ENCODE results near the gene USP49.
A peak's percentile ranks its signal among the peaks of the same experiment; 100 is the strongest.

Gene USP49

DNA sequence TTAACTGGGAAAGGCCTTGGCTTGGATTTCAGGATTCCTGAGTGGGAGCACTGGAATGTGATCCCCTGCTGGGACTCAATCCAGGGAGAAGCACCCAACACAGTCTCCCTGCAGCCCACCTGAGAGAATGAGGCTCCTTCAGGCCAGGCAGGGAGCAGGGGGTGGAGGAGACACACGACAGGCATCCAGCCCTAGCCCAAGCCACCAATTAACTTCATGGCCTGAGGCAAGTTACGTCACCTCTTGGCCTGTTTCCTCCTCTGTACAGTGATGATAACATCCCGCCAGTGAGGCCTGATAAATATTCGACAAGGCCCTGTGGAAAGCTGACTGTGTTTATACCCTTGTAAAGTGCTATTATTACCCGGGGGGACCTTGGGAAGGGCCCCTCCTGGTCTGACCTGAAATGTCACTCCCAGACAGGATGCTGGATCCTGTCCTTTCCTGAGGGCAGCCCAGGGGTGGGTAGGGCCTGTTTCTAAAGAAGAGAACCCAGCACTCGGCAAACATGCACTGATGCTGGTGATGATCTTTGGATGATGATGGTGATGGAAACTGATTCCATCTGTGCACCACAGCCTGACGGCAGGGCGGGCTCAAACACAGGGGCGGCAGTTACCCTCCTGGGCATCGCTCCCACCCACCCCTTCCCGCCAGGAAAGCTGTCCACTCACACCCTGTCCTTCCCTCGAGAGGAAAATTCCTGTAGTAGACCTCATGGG lies 127.9 kb downstream of the USP49 start (continued):
- TF ChIP-seq, protein P1, sequence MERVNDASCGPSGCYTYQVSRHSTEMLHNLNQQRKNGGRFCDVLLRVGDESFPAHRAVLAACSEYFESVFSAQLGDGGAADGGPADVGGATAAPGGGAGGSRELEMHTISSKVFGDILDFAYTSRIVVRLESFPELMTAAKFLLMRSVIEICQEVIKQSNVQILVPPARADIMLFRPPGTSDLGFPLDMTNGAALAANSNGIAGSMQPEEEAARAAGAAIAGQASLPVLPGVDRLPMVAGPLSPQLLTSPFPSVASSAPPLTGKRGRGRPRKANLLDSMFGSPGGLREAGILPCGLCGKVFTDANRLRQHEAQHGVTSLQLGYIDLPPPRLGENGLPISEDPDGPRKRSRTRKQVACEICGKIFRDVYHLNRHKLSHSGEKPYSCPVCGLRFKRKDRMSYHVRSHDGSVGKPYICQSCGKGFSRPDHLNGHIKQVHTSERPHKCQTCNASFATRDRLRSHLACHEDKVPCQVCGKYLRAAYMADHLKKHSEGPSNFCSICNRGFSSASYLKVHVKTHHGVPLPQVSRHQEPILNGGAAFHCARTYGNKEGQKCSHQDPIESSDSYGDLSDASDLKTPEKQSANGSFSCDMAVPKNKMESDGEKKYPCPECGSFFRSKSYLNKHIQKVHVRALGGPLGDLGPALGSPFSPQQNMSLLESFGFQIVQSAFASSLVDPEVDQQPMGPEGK (tag by site-specific recombination; IDR thresholded peaks at IDR 0.05) = peak; percentile 88
- TF ChIP-seq TCF7L2 (IDR thresholded peaks at IDR 0.05; ENCODE audit: borderline replicate concordance, low read depth, low read length) (peak; percentile 71; the same call in 1 of the 2 replicates), ZFP41 (tag by site-specific recombination; IDR thresholded peaks at IDR 0.05; ENCODE audit: borderline replicate concordance) (no peak), ZFHX2 (tag by site-specific recombination; conservative IDR thresholded peaks at IDR 0.05) (peak; percentile 92), ZBTB20 (tag by site-specific recombination; IDR thresholded peaks at IDR 0.05) (peak; percentile 90), ZXDB (tag by site-specific recombination; IDR thresholded peaks at IDR 0.05) (peak; percentile 93), ZNF623 (tag by site-specific recombination; IDR thresholded peaks at IDR 0.05) (no peak), ZNF510 (tag by site-specific recombination; IDR thresholded peaks at IDR 0.05; ENCODE audit: insufficient replicate concordance) (no peak), SP2 (tag by site-specific recombination; IDR thresholded peaks at IDR 0.05) (peak; percentile 28; the same call in 1 of the 2 replicates), ZNF404 (tag by site-specific recombination; IDR thresholded peaks at IDR 0.05) (no peak), ZNF777 (tag by site-specific recombination; IDR thresholded peaks at IDR 0.05; ENCODE audit: borderline replicate concordance) (no peak), ZNF132 (tag by site-specific recombination; IDR thresholded peaks at IDR 0.05; ENCODE audit: borderline replicate concordance) (no peak), ZNF202 (tag by site-specific recombination; IDR thresholded peaks at IDR 0.05; ENCODE audit: borderline replicate concordance) (no peak), ZNF24 (tag by site-specific recombination; IDR thresholded peaks at IDR 0.05) (peak; percentile 93), KLF8 (tag by site-specific recombination; IDR thresholded peaks at IDR 0.05) (peak; percentile 79), ZSCAN30 (tag by site-specific recombination; IDR thresholded peaks at IDR 0.05) (peak; percentile 89), ZNF558 (tag by site-specific recombination; IDR thresholded peaks at IDR 0.05) (peak; percentile 78; the same call in 1 of the 2 replicates), ZNF530 (tag by site-specific recombination; IDR thresholded peaks at IDR 0.05; ENCODE audit: low read depth) (no peak), ZNF600 (tag by site-specific recombination; IDR thresholded peaks at IDR 0.05) (peak; percentile 4; the same call in 1 of the 2 replicates), ZNF239 (tag by site-specific recombination; IDR thresholded peaks at IDR 0.05) (no peak), ZNF140 (tag by site-specific recombination; IDR thresholded peaks at IDR 0.05) (no peak), MEIS1 (CRISPR knock-in tag; IDR thresholded peaks at IDR 0.05; ENCODE audit: borderline replicate concordance) (no peak), KLF16 (tag by site-specific recombination; IDR thresholded peaks at IDR 0.05) (peak; percentile 93), ZNF473 (tag by site-specific recombination; IDR thresholded peaks at IDR 0.05) (no peak)
- TF ChIP-seq, protein P2, sequence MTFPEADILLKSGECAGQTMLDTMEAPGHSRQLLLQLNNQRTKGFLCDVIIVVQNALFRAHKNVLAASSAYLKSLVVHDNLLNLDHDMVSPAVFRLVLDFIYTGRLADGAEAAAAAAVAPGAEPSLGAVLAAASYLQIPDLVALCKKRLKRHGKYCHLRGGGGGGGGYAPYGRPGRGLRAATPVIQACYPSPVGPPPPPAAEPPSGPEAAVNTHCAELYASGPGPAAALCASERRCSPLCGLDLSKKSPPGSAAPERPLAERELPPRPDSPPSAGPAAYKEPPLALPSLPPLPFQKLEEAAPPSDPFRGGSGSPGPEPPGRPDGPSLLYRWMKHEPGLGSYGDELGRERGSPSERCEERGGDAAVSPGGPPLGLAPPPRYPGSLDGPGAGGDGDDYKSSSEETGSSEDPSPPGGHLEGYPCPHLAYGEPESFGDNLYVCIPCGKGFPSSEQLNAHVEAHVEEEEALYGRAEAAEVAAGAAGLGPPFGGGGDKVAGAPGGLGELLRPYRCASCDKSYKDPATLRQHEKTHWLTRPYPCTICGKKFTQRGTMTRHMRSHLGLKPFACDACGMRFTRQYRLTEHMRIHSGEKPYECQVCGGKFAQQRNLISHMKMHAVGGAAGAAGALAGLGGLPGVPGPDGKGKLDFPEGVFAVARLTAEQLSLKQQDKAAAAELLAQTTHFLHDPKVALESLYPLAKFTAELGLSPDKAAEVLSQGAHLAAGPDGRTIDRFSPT (tag by site-specific recombination; IDR thresholded peaks at IDR 0.05) = peak; percentile 97
- TF ChIP-seq, protein P3, sequence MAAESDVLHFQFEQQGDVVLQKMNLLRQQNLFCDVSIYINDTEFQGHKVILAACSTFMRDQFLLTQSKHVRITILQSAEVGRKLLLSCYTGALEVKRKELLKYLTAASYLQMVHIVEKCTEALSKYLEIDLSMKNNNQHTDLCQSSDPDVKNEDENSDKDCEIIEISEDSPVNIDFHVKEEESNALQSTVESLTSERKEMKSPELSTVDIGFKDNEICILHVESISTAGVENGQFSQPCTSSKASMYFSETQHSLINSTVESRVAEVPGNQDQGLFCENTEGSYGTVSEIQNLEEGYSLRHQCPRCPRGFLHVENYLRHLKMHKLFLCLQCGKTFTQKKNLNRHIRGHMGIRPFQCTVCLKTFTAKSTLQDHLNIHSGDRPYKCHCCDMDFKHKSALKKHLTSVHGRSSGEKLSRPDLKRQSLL (tag by site-specific recombination; IDR thresholded peaks at IDR 0.05) = no peak
- TF ChIP-seq, protein P4, sequence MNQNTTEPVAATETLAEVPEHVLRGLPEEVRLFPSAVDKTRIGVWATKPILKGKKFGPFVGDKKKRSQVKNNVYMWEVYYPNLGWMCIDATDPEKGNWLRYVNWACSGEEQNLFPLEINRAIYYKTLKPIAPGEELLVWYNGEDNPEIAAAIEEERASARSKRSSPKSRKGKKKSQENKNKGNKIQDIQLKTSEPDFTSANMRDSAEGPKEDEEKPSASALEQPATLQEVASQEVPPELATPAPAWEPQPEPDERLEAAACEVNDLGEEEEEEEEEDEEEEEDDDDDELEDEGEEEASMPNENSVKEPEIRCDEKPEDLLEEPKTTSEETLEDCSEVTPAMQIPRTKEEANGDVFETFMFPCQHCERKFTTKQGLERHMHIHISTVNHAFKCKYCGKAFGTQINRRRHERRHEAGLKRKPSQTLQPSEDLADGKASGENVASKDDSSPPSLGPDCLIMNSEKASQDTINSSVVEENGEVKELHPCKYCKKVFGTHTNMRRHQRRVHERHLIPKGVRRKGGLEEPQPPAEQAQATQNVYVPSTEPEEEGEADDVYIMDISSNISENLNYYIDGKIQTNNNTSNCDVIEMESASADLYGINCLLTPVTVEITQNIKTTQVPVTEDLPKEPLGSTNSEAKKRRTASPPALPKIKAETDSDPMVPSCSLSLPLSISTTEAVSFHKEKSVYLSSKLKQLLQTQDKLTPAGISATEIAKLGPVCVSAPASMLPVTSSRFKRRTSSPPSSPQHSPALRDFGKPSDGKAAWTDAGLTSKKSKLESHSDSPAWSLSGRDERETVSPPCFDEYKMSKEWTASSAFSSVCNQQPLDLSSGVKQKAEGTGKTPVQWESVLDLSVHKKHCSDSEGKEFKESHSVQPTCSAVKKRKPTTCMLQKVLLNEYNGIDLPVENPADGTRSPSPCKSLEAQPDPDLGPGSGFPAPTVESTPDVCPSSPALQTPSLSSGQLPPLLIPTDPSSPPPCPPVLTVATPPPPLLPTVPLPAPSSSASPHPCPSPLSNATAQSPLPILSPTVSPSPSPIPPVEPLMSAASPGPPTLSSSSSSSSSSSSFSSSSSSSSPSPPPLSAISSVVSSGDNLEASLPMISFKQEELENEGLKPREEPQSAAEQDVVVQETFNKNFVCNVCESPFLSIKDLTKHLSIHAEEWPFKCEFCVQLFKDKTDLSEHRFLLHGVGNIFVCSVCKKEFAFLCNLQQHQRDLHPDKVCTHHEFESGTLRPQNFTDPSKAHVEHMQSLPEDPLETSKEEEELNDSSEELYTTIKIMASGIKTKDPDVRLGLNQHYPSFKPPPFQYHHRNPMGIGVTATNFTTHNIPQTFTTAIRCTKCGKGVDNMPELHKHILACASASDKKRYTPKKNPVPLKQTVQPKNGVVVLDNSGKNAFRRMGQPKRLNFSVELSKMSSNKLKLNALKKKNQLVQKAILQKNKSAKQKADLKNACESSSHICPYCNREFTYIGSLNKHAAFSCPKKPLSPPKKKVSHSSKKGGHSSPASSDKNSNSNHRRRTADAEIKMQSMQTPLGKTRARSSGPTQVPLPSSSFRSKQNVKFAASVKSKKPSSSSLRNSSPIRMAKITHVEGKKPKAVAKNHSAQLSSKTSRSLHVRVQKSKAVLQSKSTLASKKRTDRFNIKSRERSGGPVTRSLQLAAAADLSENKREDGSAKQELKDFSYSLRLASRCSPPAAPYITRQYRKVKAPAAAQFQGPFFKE (tag by site-specific recombination; IDR thresholded peaks at IDR 0.05; ENCODE audit: borderline replicate concordance) = no peak
- TF ChIP-seq, protein P5, sequence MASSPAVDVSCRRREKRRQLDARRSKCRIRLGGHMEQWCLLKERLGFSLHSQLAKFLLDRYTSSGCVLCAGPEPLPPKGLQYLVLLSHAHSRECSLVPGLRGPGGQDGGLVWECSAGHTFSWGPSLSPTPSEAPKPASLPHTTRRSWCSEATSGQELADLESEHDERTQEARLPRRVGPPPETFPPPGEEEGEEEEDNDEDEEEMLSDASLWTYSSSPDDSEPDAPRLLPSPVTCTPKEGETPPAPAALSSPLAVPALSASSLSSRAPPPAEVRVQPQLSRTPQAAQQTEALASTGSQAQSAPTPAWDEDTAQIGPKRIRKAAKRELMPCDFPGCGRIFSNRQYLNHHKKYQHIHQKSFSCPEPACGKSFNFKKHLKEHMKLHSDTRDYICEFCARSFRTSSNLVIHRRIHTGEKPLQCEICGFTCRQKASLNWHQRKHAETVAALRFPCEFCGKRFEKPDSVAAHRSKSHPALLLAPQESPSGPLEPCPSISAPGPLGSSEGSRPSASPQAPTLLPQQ (tag by site-specific recombination; IDR thresholded peaks at IDR 0.05) = peak; percentile 87

Data from HEK293 (cell line).